ENCODE data around the gene ZFAND3. TPM values are rescaled to one million over a fixed set of nuclear protein-coding genes. Genes with fewer than 3 reads are reported as not detected.

ZFAND3 gene
- total and polyA plus RNA-seq, 2 experiments from 2014 or later = 16.9 to 28.2 TPM

DNA sequence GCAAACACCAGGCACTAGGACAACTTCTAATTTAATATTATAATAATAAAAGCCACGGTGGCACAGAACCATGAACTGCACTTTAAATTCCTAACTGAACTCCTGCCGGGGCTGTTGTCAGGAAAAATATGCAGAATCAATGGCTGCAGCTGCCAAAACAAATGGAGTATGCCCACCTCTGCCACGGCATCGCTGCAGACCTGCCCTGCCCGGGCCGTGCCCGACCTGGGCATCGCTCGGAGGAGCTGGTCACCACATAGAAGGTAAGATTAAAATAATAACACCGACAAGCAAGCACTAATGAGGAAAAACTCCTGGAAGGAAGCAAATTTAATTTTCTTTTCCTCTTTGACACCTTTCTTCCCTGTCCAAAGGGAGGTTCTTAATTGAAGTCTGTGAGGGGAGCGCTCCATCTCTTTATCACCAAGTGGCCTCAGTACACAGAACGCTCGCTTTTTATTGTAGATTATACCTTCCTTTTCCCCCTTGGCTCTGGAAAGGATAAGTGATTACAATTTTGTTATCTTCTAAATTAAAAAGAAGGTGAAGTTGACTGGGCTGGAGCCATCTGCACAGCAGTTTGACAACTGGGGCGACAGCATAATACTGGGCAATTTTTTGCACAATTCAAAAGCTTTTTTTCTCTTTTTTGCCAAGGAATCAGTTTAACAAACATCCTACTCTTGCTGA, 351.3 kb downstream of the ZFAND3 start:
- H3K4me2 ChIP-seq = peak overlapping the region; percentile 57
- no peaks in the 10 kb centered on the region for H3K79me2 ChIP-seq (replicated peaks; ENCODE audit: insufficient read depth)
- Mint-ChIP-seq H3K27me3 (ENCODE audit: insufficient read depth, low read depth, poor library complexity) (peaks cover 23% of the 10 kb centered on the region), H3K9me3 (no peaks in the 10 kb centered on the region), H3K27ac (0 out of 2 replicates have a peak overlapping the region, but pooled peaks have one; percentile 74), H3K36me3 (ENCODE audit: low read depth) (no peaks in the 10 kb centered on the region), H3K4me1 (peaks cover 38% of the 10 kb centered on the region), H3K4me3 (no peak overlapping the region; the same call in 2 of the 3 replicates)
- H3K27me3 ChIP-seq (ENCODE audit: insufficient read depth) = no peaks in the 10 kb centered on the region
- H3K9me2 ChIP-seq (ENCODE audit: insufficient read depth) = no peaks in the 10 kb centered on the region
- H3K36me3 ChIP-seq (ENCODE audit: insufficient read depth) = no peaks in the 10 kb centered on the region
- TF ChIP-seq CREB1 (CRISPR knock-in tag; IDR thresholded peaks at IDR 0.05; ENCODE audit: low read depth) (no peak), JUNB (IDR thresholded peaks at IDR 0.05; ENCODE audit: unreplicated experiment) (no peak), EZH2 (IDR thresholded peaks at IDR 0.05; ENCODE audit: low read depth, unreplicated experiment) (no peak)
- TF ChIP-seq, protein P1, sequence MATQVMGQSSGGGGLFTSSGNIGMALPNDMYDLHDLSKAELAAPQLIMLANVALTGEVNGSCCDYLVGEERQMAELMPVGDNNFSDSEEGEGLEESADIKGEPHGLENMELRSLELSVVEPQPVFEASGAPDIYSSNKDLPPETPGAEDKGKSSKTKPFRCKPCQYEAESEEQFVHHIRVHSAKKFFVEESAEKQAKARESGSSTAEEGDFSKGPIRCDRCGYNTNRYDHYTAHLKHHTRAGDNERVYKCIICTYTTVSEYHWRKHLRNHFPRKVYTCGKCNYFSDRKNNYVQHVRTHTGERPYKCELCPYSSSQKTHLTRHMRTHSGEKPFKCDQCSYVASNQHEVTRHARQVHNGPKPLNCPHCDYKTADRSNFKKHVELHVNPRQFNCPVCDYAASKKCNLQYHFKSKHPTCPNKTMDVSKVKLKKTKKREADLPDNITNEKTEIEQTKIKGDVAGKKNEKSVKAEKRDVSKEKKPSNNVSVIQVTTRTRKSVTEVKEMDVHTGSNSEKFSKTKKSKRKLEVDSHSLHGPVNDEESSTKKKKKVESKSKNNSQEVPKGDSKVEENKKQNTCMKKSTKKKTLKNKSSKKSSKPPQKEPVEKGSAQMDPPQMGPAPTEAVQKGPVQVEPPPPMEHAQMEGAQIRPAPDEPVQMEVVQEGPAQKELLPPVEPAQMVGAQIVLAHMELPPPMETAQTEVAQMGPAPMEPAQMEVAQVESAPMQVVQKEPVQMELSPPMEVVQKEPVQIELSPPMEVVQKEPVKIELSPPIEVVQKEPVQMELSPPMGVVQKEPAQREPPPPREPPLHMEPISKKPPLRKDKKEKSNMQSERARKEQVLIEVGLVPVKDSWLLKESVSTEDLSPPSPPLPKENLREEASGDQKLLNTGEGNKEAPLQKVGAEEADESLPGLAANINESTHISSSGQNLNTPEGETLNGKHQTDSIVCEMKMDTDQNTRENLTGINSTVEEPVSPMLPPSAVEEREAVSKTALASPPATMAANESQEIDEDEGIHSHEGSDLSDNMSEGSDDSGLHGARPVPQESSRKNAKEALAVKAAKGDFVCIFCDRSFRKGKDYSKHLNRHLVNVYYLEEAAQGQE (IDR thresholded peaks at IDR 0.05; ENCODE audit: unreplicated experiment) = no peak
- TF ChIP-seq, protein P2, sequence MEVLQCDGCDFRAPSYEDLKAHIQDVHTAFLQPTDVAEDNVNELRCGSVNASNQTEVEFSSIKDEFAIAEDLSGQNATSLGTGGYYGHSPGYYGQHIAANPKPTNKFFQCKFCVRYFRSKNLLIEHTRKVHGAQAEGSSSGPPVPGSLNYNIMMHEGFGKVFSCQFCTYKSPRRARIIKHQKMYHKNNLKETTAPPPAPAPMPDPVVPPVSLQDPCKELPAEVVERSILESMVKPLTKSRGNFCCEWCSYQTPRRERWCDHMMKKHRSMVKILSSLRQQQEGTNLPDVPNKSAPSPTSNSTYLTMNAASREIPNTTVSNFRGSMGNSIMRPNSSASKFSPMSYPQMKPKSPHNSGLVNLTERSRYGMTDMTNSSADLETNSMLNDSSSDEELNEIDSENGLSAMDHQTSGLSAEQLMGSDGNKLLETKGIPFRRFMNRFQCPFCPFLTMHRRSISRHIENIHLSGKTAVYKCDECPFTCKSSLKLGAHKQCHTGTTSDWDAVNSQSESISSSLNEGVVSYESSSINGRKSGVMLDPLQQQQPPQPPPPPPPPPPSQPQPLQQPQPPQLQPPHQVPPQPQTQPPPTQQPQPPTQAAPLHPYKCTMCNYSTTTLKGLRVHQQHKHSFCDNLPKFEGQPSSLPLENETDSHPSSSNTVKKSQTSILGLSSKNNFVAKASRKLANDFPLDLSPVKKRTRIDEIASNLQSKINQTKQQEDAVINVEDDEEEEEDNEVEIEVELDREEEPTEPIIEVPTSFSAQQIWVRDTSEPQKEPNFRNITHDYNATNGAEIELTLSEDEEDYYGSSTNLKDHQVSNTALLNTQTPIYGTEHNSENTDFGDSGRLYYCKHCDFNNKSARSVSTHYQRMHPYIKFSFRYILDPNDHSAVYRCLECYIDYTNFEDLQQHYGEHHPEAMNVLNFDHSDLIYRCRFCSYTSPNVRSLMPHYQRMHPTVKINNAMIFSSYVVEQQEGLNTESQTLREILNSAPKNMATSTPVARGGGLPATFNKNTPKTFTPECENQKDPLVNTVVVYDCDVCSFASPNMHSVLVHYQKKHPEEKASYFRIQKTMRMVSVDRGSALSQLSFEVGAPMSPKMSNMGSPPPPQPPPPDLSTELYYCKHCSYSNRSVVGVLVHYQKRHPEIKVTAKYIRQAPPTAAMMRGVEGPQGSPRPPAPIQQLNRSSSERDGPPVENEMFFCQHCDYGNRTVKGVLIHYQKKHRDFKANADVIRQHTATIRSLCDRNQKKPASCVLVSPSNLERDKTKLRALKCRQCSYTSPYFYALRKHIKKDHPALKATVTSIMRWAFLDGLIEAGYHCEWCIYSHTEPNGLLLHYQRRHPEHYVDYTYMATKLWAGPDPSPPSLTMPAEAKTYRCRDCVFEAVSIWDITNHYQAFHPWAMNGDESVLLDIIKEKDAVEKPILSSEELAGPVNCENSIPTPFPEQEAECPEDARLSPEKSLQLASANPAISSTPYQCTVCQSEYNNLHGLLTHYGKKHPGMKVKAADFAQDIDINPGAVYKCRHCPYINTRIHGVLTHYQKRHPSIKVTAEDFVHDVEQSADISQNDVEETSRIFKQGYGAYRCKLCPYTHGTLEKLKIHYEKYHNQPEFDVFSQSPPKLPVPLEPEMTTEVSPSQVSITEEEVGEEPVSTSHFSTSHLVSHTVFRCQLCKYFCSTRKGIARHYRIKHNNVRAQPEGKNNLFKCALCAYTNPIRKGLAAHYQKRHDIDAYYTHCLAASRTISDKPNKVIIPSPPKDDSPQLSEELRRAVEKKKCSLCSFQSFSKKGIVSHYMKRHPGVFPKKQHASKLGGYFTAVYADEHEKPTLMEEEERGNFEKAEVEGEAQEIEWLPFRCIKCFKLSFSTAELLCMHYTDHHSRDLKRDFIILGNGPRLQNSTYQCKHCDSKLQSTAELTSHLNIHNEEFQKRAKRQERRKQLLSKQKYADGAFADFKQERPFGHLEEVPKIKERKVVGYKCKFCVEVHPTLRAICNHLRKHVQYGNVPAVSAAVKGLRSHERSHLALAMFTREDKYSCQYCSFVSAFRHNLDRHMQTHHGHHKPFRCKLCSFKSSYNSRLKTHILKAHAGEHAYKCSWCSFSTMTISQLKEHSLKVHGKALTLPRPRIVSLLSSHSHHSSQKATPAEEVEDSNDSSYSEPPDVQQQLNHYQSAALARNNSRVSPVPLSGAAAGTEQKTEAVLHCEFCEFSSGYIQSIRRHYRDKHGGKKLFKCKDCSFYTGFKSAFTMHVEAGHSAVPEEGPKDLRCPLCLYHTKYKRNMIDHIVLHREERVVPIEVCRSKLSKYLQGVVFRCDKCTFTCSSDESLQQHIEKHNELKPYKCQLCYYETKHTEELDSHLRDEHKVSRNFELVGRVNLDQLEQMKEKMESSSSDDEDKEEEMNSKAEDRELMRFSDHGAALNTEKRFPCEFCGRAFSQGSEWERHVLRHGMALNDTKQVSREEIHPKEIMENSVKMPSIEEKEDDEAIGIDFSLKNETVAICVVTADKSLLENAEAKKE (CRISPR knock-in tag; IDR thresholded peaks at IDR 0.05) = no peak
- no peaks in the 10 kb centered on the region for H4K20me1 ChIP-seq (replicated peaks; ENCODE audit: insufficient read depth)
- no peak overlapping the region for H3K4me3 ChIP-seq
- H3K4me1 ChIP-seq (ENCODE audit: insufficient read depth) = peaks cover 11% of the 10 kb centered on the region; the same call in 1 of the 2 replicates
- ATAC-seq (no peak), DNase-seq (ENCODE audit: low spot score) (no peak)
- peak overlapping the region; percentile 50; the same call in 1 of the 2 replicates for H3K27ac ChIP-seq (ENCODE audit: low read depth)
- H2AFZ ChIP-seq = no peak overlapping the region
- H3F3A ChIP-seq (replicated peaks; ENCODE audit: low read depth) = no peaks in the 10 kb centered on the region

Data from GM23338 (cell line).